ENCODE results near the gene SLC4A2.

Gene SLC4A2

DNA sequence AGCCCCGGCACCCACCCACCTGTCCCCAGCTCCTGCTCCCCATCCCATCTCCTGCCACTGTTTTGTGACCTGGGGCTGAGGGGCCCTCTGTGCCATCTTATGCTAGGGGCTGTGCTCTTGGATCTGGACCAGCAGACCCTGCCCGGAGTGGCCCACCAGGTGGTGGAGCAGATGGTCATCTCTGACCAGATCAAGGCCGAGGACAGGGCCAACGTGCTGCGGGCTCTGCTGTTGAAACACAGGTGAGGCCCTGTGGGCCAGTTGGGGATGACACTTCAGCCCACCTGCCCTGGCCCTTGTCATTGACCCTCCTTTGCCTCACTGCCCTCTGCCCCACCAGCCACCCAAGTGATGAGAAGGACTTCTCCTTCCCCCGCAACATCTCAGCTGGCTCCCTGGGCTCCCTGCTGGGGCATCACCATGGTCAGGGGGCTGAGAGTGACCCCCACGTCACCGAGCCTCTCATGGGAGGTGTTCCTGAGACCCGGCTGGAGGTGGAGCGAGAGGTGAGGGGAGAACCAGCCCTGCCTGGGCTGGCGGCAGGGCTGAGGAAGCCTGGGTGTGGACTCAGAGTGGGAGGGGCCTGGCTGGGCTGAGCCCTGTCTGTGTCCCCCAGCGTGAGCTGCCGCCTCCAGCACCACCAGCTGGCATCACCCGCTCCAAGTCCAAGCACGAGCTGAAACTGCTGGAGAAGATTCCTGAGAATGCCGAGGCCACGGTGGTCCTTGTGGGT is 10.6 kb downstream of the SLC4A2 start:
- Histone ChIP-seq H2BK120ac (ENCODE audit: low read depth, low read length) (no peak overlapping the region), H3K18ac (ENCODE audit: low read length) (no peak overlapping the region), H2AK5ac (ENCODE audit: low read length) (no peak overlapping the region), H3K4ac (ENCODE audit: low read depth, low read length) (no peak overlapping the region), H3K36me3 (ENCODE audit: control insufficient read depth, insufficient read depth, low read length) (peaks cover 4% of the 10 kb centered on the region), H3K27me3 (ENCODE audit: insufficient read depth, low read length, poor library complexity) (no peaks in the 10 kb centered on the region), H3K23ac (ENCODE audit: low read length) (no peak overlapping the region), H4K8ac (ENCODE audit: low read depth, low read length) (no peak overlapping the region), H3K4me3 (ENCODE audit: low read length) (no peak overlapping the region), H3K79me2 (ENCODE audit: control insufficient read depth, insufficient read depth, low read length) (no peaks in the 10 kb centered on the region), H3K27ac (ENCODE audit: low read depth, low read length) (no peak overlapping the region), H2BK15ac (replicated peaks; ENCODE audit: low read depth) (no peak overlapping the region), H2BK5ac (ENCODE audit: low read length) (no peak overlapping the region), H3K9ac (ENCODE audit: low read length) (no peak overlapping the region), H3K79me1 (ENCODE audit: low read length) (no peaks in the 10 kb centered on the region), H3K4me1 (ENCODE audit: control insufficient read depth, low read depth, low read length) (no peaks in the 10 kb centered on the region), H3K56ac (ENCODE audit: low read length) (no peak overlapping the region), H4K5ac (ENCODE audit: low read length) (no peak overlapping the region), H3K4me2 (ENCODE audit: low read length) (no peak overlapping the region)
- WGBS (ENCODE audit: extremely low coverage, insufficient coverage, low lambda C conversion rate), result no CpG with 5 or more reads among the region's 17 CpGs
- DNase-seq, result no peak

DNA sequence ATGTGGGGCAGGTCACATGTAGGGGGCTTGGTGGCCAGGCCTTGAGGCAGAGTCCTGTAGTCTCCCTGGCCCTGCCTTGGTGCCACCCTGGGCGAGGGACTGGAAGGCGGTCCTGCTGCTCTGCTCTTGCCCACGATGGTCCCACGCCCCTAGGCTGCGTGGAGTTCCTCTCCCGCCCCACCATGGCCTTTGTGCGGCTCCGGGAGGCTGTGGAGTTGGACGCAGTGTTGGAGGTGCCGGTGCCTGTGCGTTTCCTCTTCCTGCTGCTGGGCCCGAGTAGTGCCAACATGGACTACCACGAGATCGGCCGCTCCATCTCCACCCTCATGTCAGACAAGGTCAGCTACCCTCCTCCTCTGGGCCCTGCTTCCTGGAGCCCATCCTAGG is 11.2 kb downstream of the SLC4A2 start:
- no peak overlapping the region for H3K18ac ChIP-seq (ENCODE audit: low read length)
- no peak overlapping the region for H4K8ac ChIP-seq (ENCODE audit: low read depth, low read length)
- H3K79me2 ChIP-seq (ENCODE audit: control insufficient read depth, insufficient read depth, low read length), result no peaks in the 10 kb centered on the region
- no peak overlapping the region for H2BK15ac ChIP-seq (replicated peaks; ENCODE audit: low read depth)
- no peak overlapping the region for H4K5ac ChIP-seq (ENCODE audit: low read length)
- H3K27ac ChIP-seq (ENCODE audit: low read depth, low read length), result no peak overlapping the region
- H2AK5ac ChIP-seq (ENCODE audit: low read length), result no peak overlapping the region
- no peak overlapping the region for H3K4ac ChIP-seq (ENCODE audit: low read depth, low read length)
- no peaks in the 10 kb centered on the region for H3K27me3 ChIP-seq (ENCODE audit: insufficient read depth, low read length, poor library complexity)
- H3K23ac ChIP-seq (ENCODE audit: low read length), result no peak overlapping the region
- H2BK120ac ChIP-seq (ENCODE audit: low read depth, low read length), result no peak overlapping the region
- no peak for DNase-seq
- H3K36me3 ChIP-seq (ENCODE audit: control insufficient read depth, insufficient read depth, low read length), result peaks cover 4% of the 10 kb centered on the region
- no peak overlapping the region for H3K4me3 ChIP-seq (ENCODE audit: low read length)
- H3K4me2 ChIP-seq (ENCODE audit: low read length), result no peak overlapping the region
- no peaks in the 10 kb centered on the region for H3K79me1 ChIP-seq (ENCODE audit: low read length)
- no CpG with 5 or more reads among the region's 15 CpGs for WGBS (ENCODE audit: extremely low coverage, insufficient coverage, low lambda C conversion rate)
- H3K4me1 ChIP-seq (ENCODE audit: control insufficient read depth, low read depth, low read length), result no peaks in the 10 kb centered on the region
- no peak overlapping the region for H2BK5ac ChIP-seq (ENCODE audit: low read length)
- H3K56ac ChIP-seq (ENCODE audit: low read length), result no peak overlapping the region
- no peak overlapping the region for H3K9ac ChIP-seq (ENCODE audit: low read length)

DNA sequence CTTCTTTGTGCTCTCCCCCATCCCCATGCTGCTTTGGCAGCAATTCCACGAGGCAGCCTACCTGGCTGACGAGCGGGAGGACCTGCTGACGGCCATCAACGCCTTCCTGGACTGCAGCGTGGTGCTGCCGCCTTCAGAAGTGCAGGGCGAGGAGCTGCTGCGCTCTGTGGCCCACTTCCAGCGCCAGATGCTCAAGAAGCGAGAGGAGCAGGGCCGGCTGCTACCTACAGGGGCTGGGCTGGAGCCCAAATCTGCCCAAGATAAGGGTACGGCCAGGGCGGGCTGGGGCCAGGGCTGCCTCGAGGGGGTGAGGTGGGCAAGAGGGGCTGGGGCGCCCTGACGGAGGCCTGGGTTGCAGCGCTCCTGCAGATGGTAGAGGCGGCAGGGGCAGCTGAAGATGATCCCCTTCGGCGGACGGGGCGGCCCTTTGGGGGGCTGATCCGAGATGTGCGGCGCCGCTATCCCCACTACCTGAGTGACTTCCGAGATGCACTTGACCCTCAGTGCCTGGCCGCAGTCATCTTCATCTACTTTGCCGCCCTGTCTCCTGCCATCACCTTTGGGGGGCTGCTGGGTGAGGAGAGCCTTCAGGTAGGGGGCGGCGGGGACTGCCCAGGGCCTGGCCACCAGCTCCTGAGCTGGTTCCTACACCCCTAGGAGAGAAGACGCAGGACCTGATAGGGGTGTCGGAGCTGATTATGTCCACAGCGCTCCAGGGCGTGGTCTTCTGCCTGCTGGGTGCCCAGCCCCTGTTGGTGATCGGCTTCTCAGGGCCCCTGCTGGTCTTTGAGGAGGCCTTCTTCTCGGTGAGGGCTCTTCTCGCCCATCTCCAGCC is 11.9 kb downstream of the SLC4A2 start:
- Histone ChIP-seq H3K56ac (ENCODE audit: low read length) (no peak overlapping the region), H2BK15ac (replicated peaks; ENCODE audit: low read depth) (no peak overlapping the region), H3K9ac (ENCODE audit: low read length) (no peak overlapping the region), H2BK120ac (ENCODE audit: low read depth, low read length) (no peak overlapping the region), H2AK5ac (ENCODE audit: low read length) (no peak overlapping the region), H2BK5ac (ENCODE audit: low read length) (no peak overlapping the region), H3K27ac (ENCODE audit: low read depth, low read length) (no peak overlapping the region), H3K36me3 (ENCODE audit: control insufficient read depth, insufficient read depth, low read length) (peaks cover 4% of the 10 kb centered on the region), H3K79me2 (ENCODE audit: control insufficient read depth, insufficient read depth, low read length) (no peaks in the 10 kb centered on the region), H4K5ac (ENCODE audit: low read length) (no peak overlapping the region), H3K79me1 (ENCODE audit: low read length) (no peaks in the 10 kb centered on the region), H4K8ac (ENCODE audit: low read depth, low read length) (no peak overlapping the region), H3K4me2 (ENCODE audit: low read length) (no peak overlapping the region), H3K27me3 (ENCODE audit: insufficient read depth, low read length, poor library complexity) (no peaks in the 10 kb centered on the region), H3K23ac (ENCODE audit: low read length) (no peak overlapping the region), H3K4ac (ENCODE audit: low read depth, low read length) (no peak overlapping the region), H3K4me3 (ENCODE audit: low read length) (no peak overlapping the region), H3K18ac (ENCODE audit: low read length) (no peak overlapping the region), H3K4me1 (ENCODE audit: control insufficient read depth, low read depth, low read length) (no peaks in the 10 kb centered on the region)
- DNase-seq, result no peak
- WGBS (ENCODE audit: extremely low coverage, insufficient coverage, low lambda C conversion rate), result no CpG with 5 or more reads among the region's 39 CpGs

DNA sequence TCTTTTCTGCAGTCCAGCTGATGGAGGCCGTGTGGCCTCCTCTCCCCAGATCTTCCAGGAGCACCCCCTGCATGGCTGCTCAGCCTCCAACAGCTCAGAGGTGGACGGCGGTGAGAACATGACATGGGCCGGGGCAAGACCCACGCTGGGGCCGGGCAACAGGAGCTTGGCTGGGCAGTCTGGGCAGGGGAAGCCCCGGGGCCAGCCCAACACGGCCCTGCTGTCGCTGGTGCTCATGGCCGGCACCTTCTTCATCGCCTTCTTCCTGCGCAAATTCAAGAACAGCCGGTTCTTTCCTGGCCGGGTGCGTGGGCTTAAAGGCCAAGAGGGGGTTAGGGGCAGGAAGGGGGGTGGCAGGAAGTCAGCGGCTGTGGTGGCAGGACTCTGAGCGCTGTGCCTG is 14.6 kb downstream of the SLC4A2 start:
- DNase-seq, result no peak
- H3K4me2 ChIP-seq (ENCODE audit: low read length), result no peak overlapping the region
- no CpG with 5 or more reads among the region's 17 CpGs for WGBS (ENCODE audit: extremely low coverage, insufficient coverage, low lambda C conversion rate)
- H2AK5ac ChIP-seq (ENCODE audit: low read length), result no peak overlapping the region
- H3K4me3 ChIP-seq (ENCODE audit: low read length), result no peak overlapping the region
- no peaks in the 10 kb centered on the region for H3K79me2 ChIP-seq (ENCODE audit: control insufficient read depth, insufficient read depth, low read length)
- no peak overlapping the region for H3K9ac ChIP-seq (ENCODE audit: low read length)
- H2BK15ac ChIP-seq (replicated peaks; ENCODE audit: low read depth), result no peak overlapping the region
- H3K4ac ChIP-seq (ENCODE audit: low read depth, low read length), result no peak overlapping the region
- H2BK5ac ChIP-seq (ENCODE audit: low read length), result no peak overlapping the region
- no peak overlapping the region for H3K56ac ChIP-seq (ENCODE audit: low read length)
- H4K5ac ChIP-seq (ENCODE audit: low read length), result no peak overlapping the region
- no peaks in the 10 kb centered on the region for H3K27me3 ChIP-seq (ENCODE audit: insufficient read depth, low read length, poor library complexity)
- no peak overlapping the region for H4K8ac ChIP-seq (ENCODE audit: low read depth, low read length)
- peaks cover 1% of the 10 kb centered on the region for H3K4me1 ChIP-seq (ENCODE audit: control insufficient read depth, low read depth, low read length)
- no peak overlapping the region for H3K23ac ChIP-seq (ENCODE audit: low read length)
- no peaks in the 10 kb centered on the region for H3K79me1 ChIP-seq (ENCODE audit: low read length)
- H3K36me3 ChIP-seq (ENCODE audit: control insufficient read depth, insufficient read depth, low read length), result peaks cover 4% of the 10 kb centered on the region
- no peak overlapping the region for H3K18ac ChIP-seq (ENCODE audit: low read length)
- H3K27ac ChIP-seq (ENCODE audit: low read depth, low read length), result no peak overlapping the region
- H2BK120ac ChIP-seq (ENCODE audit: low read depth, low read length), result no peak overlapping the region

DNA sequence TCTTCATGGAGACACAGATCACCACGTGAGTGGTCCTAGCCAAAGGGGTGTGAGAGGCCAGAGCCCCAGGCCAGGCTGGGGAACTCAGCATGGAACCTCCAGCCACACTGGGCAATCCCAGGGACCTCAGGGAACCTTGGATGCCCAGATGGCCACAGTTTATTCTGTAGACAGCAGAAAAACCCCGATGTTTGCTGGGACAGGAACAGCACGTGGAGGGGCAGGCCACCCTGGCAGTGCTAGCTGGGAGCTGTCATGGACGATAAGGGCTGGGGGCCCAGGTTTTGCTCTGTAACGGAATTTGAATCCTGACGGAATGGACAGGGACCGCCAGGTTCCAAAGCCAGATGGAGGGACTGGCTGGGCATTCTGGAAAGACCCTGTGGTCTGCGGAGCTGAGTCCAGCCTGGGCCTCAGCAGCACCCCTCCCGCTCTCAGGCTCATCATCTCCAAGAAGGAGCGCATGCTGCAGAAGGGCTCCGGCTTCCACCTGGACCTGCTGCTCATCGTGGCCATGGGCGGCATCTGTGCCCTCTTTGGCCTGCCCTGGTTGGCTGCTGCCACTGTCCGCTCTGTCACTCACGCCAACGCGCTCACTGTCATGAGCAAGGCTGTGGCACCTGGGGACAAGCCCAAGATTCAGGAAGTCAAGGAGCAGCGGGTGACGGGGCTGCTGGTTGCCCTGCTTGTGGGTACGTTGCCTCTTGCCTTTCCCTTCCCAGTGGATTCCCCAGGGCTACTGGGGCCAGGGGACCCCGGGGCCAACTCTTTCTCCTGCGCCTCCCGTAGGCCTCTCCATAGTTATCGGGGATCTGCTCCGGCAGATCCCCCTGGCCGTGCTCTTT is 15.7 kb downstream of the SLC4A2 start:
- Histone ChIP-seq H4K8ac (ENCODE audit: low read depth, low read length) (no peak overlapping the region), H2BK15ac (replicated peaks; ENCODE audit: low read depth) (no peak overlapping the region), H3K79me2 (ENCODE audit: control insufficient read depth, insufficient read depth, low read length) (peaks cover 9% of the 10 kb centered on the region), H2BK120ac (ENCODE audit: low read depth, low read length) (no peak overlapping the region), H3K4me2 (ENCODE audit: low read length) (no peak overlapping the region), H3K4ac (ENCODE audit: low read depth, low read length) (no peak overlapping the region), H3K4me3 (ENCODE audit: low read length) (no peak overlapping the region), H2AK5ac (ENCODE audit: low read length) (no peak overlapping the region), H4K5ac (ENCODE audit: low read length) (no peak overlapping the region), H3K4me1 (ENCODE audit: control insufficient read depth, low read depth, low read length) (peaks cover 5% of the 10 kb centered on the region), H3K79me1 (ENCODE audit: low read length) (peaks cover 7% of the 10 kb centered on the region), H3K18ac (ENCODE audit: low read length) (no peak overlapping the region), H3K27ac (ENCODE audit: low read depth, low read length) (no peak overlapping the region), H3K56ac (ENCODE audit: low read length) (no peak overlapping the region), H3K9ac (ENCODE audit: low read length) (no peak overlapping the region), H3K27me3 (ENCODE audit: insufficient read depth, low read length, poor library complexity) (no peaks in the 10 kb centered on the region), H3K36me3 (ENCODE audit: control insufficient read depth, insufficient read depth, low read length) (peaks cover 4% of the 10 kb centered on the region), H3K23ac (ENCODE audit: low read length) (no peak overlapping the region), H2BK5ac (ENCODE audit: low read length) (no peak overlapping the region)
- no peak for DNase-seq
- WGBS (ENCODE audit: extremely low coverage, insufficient coverage, low lambda C conversion rate), result no CpG with 5 or more reads among the region's 26 CpGs
